Measurements from ENCODE around the gene UBE4B.
"Not testable (repeated sequence)": the region's sequence is repeated elsewhere in the genome, so short reads cannot be mapped to it uniquely, and the experiment has no call there.

Gene UBE4B

GRCh38 chr1:10068605-10069294 lies 36.0 kb downstream of the UBE4B start:
- no peak for DNase-seq
- ATAC-seq (replicated peaks), result no peak
- Mint-ChIP-seq H3K4me3 (no peak overlapping the region), H3K4me1 (ENCODE audit: low read depth in 2 of 2) (peaks cover 14 to 36% of the 10 kb centered on the region in 2 donors), H3K27ac (peak overlapping the region; percentile 23 to 25), H3K36me3 (ENCODE audit: insufficient read depth) (peaks cover 8% of the 10 kb centered on the region), H3K9me3 (no peaks in the 10 kb centered on the region), H3K27me3 (no peaks in the 10 kb centered on the region)

GRCh38 chr1:10070206-10070605 lies 37.4 kb downstream of the UBE4B start:
- DNase-seq (no peak), ATAC-seq (replicated peaks) (no peak)
- no peak overlapping the region for H3K4me3 Mint-ChIP-seq
- H3K27me3 Mint-ChIP-seq, result no peaks in the 10 kb centered on the region
- H3K27ac Mint-ChIP-seq, result peak overlapping the region in 1 of 2 donors; percentile 36
- H3K9me3 Mint-ChIP-seq, result no peaks in the 10 kb centered on the region
- no peaks in the 10 kb centered on the region for H3K36me3 Mint-ChIP-seq (ENCODE audit: insufficient read depth)
- peaks cover 14 to 34% of the 10 kb centered on the region in 2 donors for H3K4me1 Mint-ChIP-seq (ENCODE audit: low read depth in 2 of 2)

- no peaks in the 10 kb centered on the region for H3K9me3 Mint-ChIP-seq
- H3K4me1 Mint-ChIP-seq (ENCODE audit: low read depth in 2 of 2), result peaks cover 16 to 34% of the 10 kb centered on the region in 2 donors
- H3K27ac Mint-ChIP-seq, result peak overlapping the region in 1 of 2 donors; percentile 7
- peaks cover 3% of the 10 kb centered on the region for H3K36me3 Mint-ChIP-seq (ENCODE audit: insufficient read depth)
- ATAC-seq (replicated peaks) (no peak), DNase-seq (no peak)
- no peak overlapping the region for H3K4me3 Mint-ChIP-seq
- H3K27me3 Mint-ChIP-seq, result no peaks in the 10 kb centered on the region
Measured at GRCh38 chr1:10071640-10072039, 38.9 kb downstream of the UBE4B start.

- DNase-seq; ATAC-seq (replicated peaks); H3K9me3 Mint-ChIP-seq; H3K27me3 Mint-ChIP-seq; H3K4me3 Mint-ChIP-seq; H3K36me3 Mint-ChIP-seq (ENCODE audit: insufficient read depth): not testable (repeated sequence)
- Mint-ChIP-seq H3K4me1 (ENCODE audit: low read depth in 2 of 2) (peaks cover 18 to 36% of the 10 kb centered on the region in 2 donors), H3K27ac (peak overlapping the region in 1 of 2 donors; percentile 17)
Measured at GRCh38 chr1:10073371-10073770, 40.6 kb downstream of the UBE4B start.

GRCh38 chr1:10074059-10074851 lies 41.5 kb downstream of the UBE4B start:
- Mint-ChIP-seq H3K4me1 (ENCODE audit: low read depth in 2 of 2) (peaks cover 15 to 31% of the 10 kb centered on the region in 2 donors), H3K4me3 (peak overlapping the region in 1 of 2 donors; percentile 7), H3K27me3 (no peaks in the 10 kb centered on the region), H3K36me3 (ENCODE audit: insufficient read depth) (peaks cover 8% of the 10 kb centered on the region), H3K9me3 (no peaks in the 10 kb centered on the region), H3K27ac (peak overlapping the region; percentile 58 to 66)
- peak; percentile 90 for ATAC-seq (replicated peaks)
- peak; percentile 12 to 14 (median 13) for DNase-seq

GRCh38 chr1:10074852-10075730 lies 42.3 kb downstream of the UBE4B start:
- no peak overlapping the region for H3K4me3 Mint-ChIP-seq
- H3K9me3 Mint-ChIP-seq, result no peaks in the 10 kb centered on the region
- H3K27ac Mint-ChIP-seq, result peak overlapping the region; percentile 58 to 66
- no peaks in the 10 kb centered on the region for H3K27me3 Mint-ChIP-seq
- peaks cover 15 to 31% of the 10 kb centered on the region in 2 donors for H3K4me1 Mint-ChIP-seq (ENCODE audit: low read depth in 2 of 2)
- no peak for ATAC-seq (replicated peaks)
- H3K36me3 Mint-ChIP-seq (ENCODE audit: insufficient read depth), result peaks cover 12% of the 10 kb centered on the region
- DNase-seq, result no peak

- DNase-seq (no peak), ATAC-seq (replicated peaks) (no peak)
- Mint-ChIP-seq H3K27me3 (no peaks in the 10 kb centered on the region), H3K27ac (no peak overlapping the region), H3K4me1 (ENCODE audit: low read depth in 2 of 2) (peaks cover 15 to 28% of the 10 kb centered on the region in 2 donors), H3K36me3 (ENCODE audit: insufficient read depth) (peaks cover 17% of the 10 kb centered on the region), H3K4me3 (no peak overlapping the region), H3K9me3 (peaks cover 0 to 1% of the 10 kb centered on the region in 2 donors)
Measured at GRCh38 chr1:10075732-10076131, 43.0 kb downstream of the UBE4B start.

GRCh38 chr1:10078494-10078893 lies 45.7 kb downstream of the UBE4B start:
- Mint-ChIP-seq H3K9me3 (peaks cover 0 to 1% of the 10 kb centered on the region in 2 donors), H3K27me3 (no peaks in the 10 kb centered on the region), H3K36me3 (ENCODE audit: insufficient read depth) (peaks cover 20% of the 10 kb centered on the region), H3K4me1 (ENCODE audit: low read depth in 2 of 2) (peaks cover 17 to 18% of the 10 kb centered on the region in 2 donors), H3K27ac (no peak overlapping the region), H3K4me3 (no peak overlapping the region)
- DNase-seq (no peak), ATAC-seq (replicated peaks) (no peak)

- no peak overlapping the region for H3K4me3 Mint-ChIP-seq
- ATAC-seq (replicated peaks) (no peak), DNase-seq (no peak)
- peaks cover 6% of the 10 kb centered on the region in 2 donors for H3K4me1 Mint-ChIP-seq (ENCODE audit: low read depth in 2 of 2)
- H3K27ac Mint-ChIP-seq, result no peak overlapping the region
- no peaks in the 10 kb centered on the region for H3K27me3 Mint-ChIP-seq
- peaks cover 20% of the 10 kb centered on the region for H3K36me3 Mint-ChIP-seq (ENCODE audit: insufficient read depth)
- H3K9me3 Mint-ChIP-seq, result peaks cover 0 to 1% of the 10 kb centered on the region in 2 donors
Measured at GRCh38 chr1:10080523-10080922, 47.8 kb downstream of the UBE4B start.

- Mint-ChIP-seq H3K27me3 (no peaks in the 10 kb centered on the region), H3K4me3 (no peak overlapping the region), H3K36me3 (ENCODE audit: insufficient read depth) (peaks cover 15% of the 10 kb centered on the region), H3K27ac (peak overlapping the region in 1 of 2 donors; percentile 3), H3K9me3 (peaks cover 0 to 1% of the 10 kb centered on the region in 2 donors), H3K4me1 (ENCODE audit: low read depth in 2 of 2) (peaks cover 6% of the 10 kb centered on the region in 2 donors)
- ATAC-seq (replicated peaks) (no peak), DNase-seq (no peak)
Measured at GRCh38 chr1:10082785-10083479, 50.2 kb downstream of the UBE4B start.

GRCh38 chr1:10084045-10084444 lies 51.3 kb downstream of the UBE4B start:
- H3K27ac Mint-ChIP-seq, result peak overlapping the region in 1 of 2 donors; percentile 77
- peaks cover 3 to 5% of the 10 kb centered on the region in 2 donors for H3K4me1 Mint-ChIP-seq (ENCODE audit: low read depth in 2 of 2)
- peaks cover 12% of the 10 kb centered on the region for H3K36me3 Mint-ChIP-seq (ENCODE audit: insufficient read depth)
- no peak overlapping the region for H3K4me3 Mint-ChIP-seq
- H3K9me3 Mint-ChIP-seq, result peaks cover 0 to 1% of the 10 kb centered on the region in 2 donors
- DNase-seq, result no peak
- H3K27me3 Mint-ChIP-seq, result no peaks in the 10 kb centered on the region
- no peak for ATAC-seq (replicated peaks)

GRCh38 chr1:10085076-10085475 lies 52.3 kb downstream of the UBE4B start:
- ATAC-seq (replicated peaks) (no peak), DNase-seq (no peak)
- Mint-ChIP-seq H3K36me3 (ENCODE audit: insufficient read depth) (peaks cover 9% of the 10 kb centered on the region), H3K4me1 (ENCODE audit: low read depth in 2 of 2) (peaks cover 3 to 5% of the 10 kb centered on the region in 2 donors), H3K4me3 (no peak overlapping the region), H3K9me3 (peaks cover 0 to 1% of the 10 kb centered on the region in 2 donors), H3K27me3 (no peaks in the 10 kb centered on the region), H3K27ac (no peak overlapping the region)
